GM18519 (cell line): Measurements from ENCODE around the gene TMEM176B.

ENCODE experiments used
- ATAC-seq: cut with Tn5 transposase; IDR thresholded peaks from one replicate; pipeline ENCODE4 v1.9.1; 2021; ENCODE audit warnings: mild to moderate bottlenecking, moderate library complexity; ENCODE audit not compliant: unreplicated experiment, low FRiP score

The TMEM176B gene

GRCh38 chr7:150755473-150756099 is 44.6 kb downstream of the TMEM176B start:
- ATAC-seq = no peak

GRCh38 chr7:150754951-150755350 is 45.2 kb downstream of the TMEM176B start:
- no peak for ATAC-seq

- ATAC-seq = no peak
Measured at GRCh38 chr7:150753826-150754603, 46.1 kb downstream of the TMEM176B start.

- no peak for ATAC-seq
Measured at GRCh38 chr7:150753239-150753638, 46.9 kb downstream of the TMEM176B start.

- no peak for ATAC-seq
Measured at GRCh38 chr7:150751702-150752101, 48.5 kb downstream of the TMEM176B start.

GRCh38 chr7:150748376-150748775 is 51.8 kb downstream of the TMEM176B start:
- no peak for ATAC-seq

GRCh38 chr7:150746921-150747320 is 53.2 kb downstream of the TMEM176B start:
- ATAC-seq = no peak

- ATAC-seq = no peak
Measured at GRCh38 chr7:150745876-150746275, 54.3 kb downstream of the TMEM176B start.

GRCh38 chr7:150745086-150745485 is 55.1 kb downstream of the TMEM176B start:
- no peak for ATAC-seq

- no peak for ATAC-seq
Measured at GRCh38 chr7:150744041-150744656, 56.0 kb downstream of the TMEM176B start.

- ATAC-seq = no peak
Measured at GRCh38 chr7:150742286-150742968, 57.7 kb downstream of the TMEM176B start.
